T-helper 1 cell (primary cell): ENCODE results near the gene IGFL2.
"Not testable (repeated sequence)": the region's sequence is repeated elsewhere in the genome, so short reads cannot be mapped to it uniquely, and the experiment has no call there.

Source experiments
- DNase-seq, 5 donors: peaks; one replicate each; pipeline ENCODE4 v3.0.0-alpha.2; 2012 to 2020
- total RNA-seq, 4 donors: gene quantifications; one replicate each; lab custom pipeline; 2026; lab: John Stamatoyannopoulos, UW

The IGFL2 gene
- total RNA-seq: 0 to 0.15 (median 0) reads per million in 4 donors

GRCh38 chr19:46147791-46148288 is at the start of gene IGFL2:
Gene IGFL2, plus strand, starts transcription at chr19:46148238. Its CDS starts 41 bp downstream, at chr19:46148279.
- no peak for DNase-seq

GRCh38 chr19:46100344-46100743 is 47.7 kb upstream of the IGFL2 start:
- DNase-seq: no peak

- DNase-seq: no peak
Measured at GRCh38 chr19:46101293-46101692, 46.7 kb upstream of the IGFL2 start.

- DNase-seq: not testable (repeated sequence)
Measured at GRCh38 chr19:46102333-46102732, 45.7 kb upstream of the IGFL2 start.

- no peak for DNase-seq
Measured at GRCh38 chr19:46107371-46107770, 40.7 kb upstream of the IGFL2 start.

GRCh38 chr19:46109876-46110275 is 38.2 kb upstream of the IGFL2 start:
- DNase-seq: no peak

GRCh38 chr19:46111376-46111775 is 36.7 kb upstream of the IGFL2 start:
- no peak for DNase-seq

GRCh38 chr19:46112527-46112926 is 35.5 kb upstream of the IGFL2 start:
- no peak for DNase-seq

GRCh38 chr19:46113726-46114125 is 34.3 kb upstream of the IGFL2 start:
- DNase-seq: no peak

- peak in 1 of 5 donors; percentile 15 for DNase-seq
Measured at GRCh38 chr19:46115396-46116106, 32.5 kb upstream of the IGFL2 start.

GRCh38 chr19:46116121-46116520 is 31.9 kb upstream of the IGFL2 start:
- DNase-seq: no peak

- DNase-seq: no peak
Measured at GRCh38 chr19:46118136-46118535, 29.9 kb upstream of the IGFL2 start.

GRCh38 chr19:46124638-46125115 is 23.4 kb upstream of the IGFL2 start, which contains the start of gene IGFL3:
Gene IGFL3, minus strand, starts transcription at chr19:46124688. Its CDS starts 39 bp downstream, at chr19:46124649.
- DNase-seq: no peak

GRCh38 chr19:46125447-46125846 is 22.6 kb upstream of the IGFL2 start:
- DNase-seq: no peak

- no peak for DNase-seq
Measured at GRCh38 chr19:46126086-46126580, 21.9 kb upstream of the IGFL2 start.

- DNase-seq: no peak
Measured at GRCh38 chr19:46131485-46132143, 16.4 kb upstream of the IGFL2 start.

GRCh38 chr19:46132508-46133100 is 15.4 kb upstream of the IGFL2 start:
- no peak for DNase-seq

- DNase-seq: no peak
Measured at GRCh38 chr19:46133101-46133627, 14.9 kb upstream of the IGFL2 start.

GRCh38 chr19:46133777-46134241 is 14.2 kb upstream of the IGFL2 start:
- no peak for DNase-seq

- DNase-seq: no peak
Measured at GRCh38 chr19:46134527-46134926, 13.5 kb upstream of the IGFL2 start.

GRCh38 chr19:46137915-46138473 is 10.0 kb upstream of the IGFL2 start:
- DNase-seq: no peak

GRCh38 chr19:46141421-46141820 is 6.6 kb upstream of the IGFL2 start:
- DNase-seq: no peak

GRCh38 chr19:46142294-46142693 is 5.7 kb upstream of the IGFL2 start:
- DNase-seq: no peak
